Measurements from ENCODE around the gene ZIC4. TPM values are rescaled to one million over a fixed set of nuclear protein-coding genes. Genes with fewer than 3 reads are reported as not detected.

Gene ZIC4
- total and polyA plus RNA-seq, 10 of the 15 experiments (the other 5 are each of a cell fraction or from before 2014, with no cell fraction given) = not detected

GRCh38 chr3:147413686-147414389 lies 7.5 kb upstream of the ZIC4 start:
- BruUV-seq (replicated peaks) = no TSS peak
- Histone ChIP-seq H3K27ac (ENCODE audit: control insufficient read depth, insufficient read depth) (no peak overlapping the region), H4K20me1 (ENCODE audit: control insufficient read depth, insufficient read depth) (no peaks in the 10 kb centered on the region), H2AFZ (ENCODE audit: control insufficient read depth, low read depth, low read length) (no peak overlapping the region), H3K36me3 (ENCODE audit: control insufficient read depth in 2 of 2, insufficient read depth in 2 of 2, low read length in 1 of 2) (no peaks in the 10 kb centered on the region), H3K4me1 (ENCODE audit: control insufficient read depth, insufficient read depth, low read length) (no peaks in the 10 kb centered on the region), H3K79me2 (ENCODE audit: control insufficient read depth, insufficient read depth, low read length) (no peaks in the 10 kb centered on the region), H3K4me2 (ENCODE audit: control insufficient read depth, insufficient read depth) (no peak overlapping the region), H3K27me3 (replicated peaks in 1 of 2; ENCODE audit: control insufficient read depth in 2 of 2, insufficient read depth in 2 of 2, low read length in 1 of 2) (peaks cover 7 to 20% of the 10 kb centered on the region in 2 experiments), H3K9ac (ENCODE audit: control insufficient read depth, insufficient read depth, low read length) (no peak overlapping the region), H3K9me3 (replicated peaks; ENCODE audit: control insufficient read depth, insufficient read depth, low read length) (no peaks in the 10 kb centered on the region; the same call in 2 of the 3 replicates), H3K4me3 (peak overlapping the region; percentile 41; the same call in 1 of the 2 replicates)
- ChIA-PET CTCF (interaction anchor here (1.4 kb wide), 1 partner anchor 11 kb away, joined by 3 read pairs; no protein-coding TSS in a partner anchor), RAD21 (ENCODE audit: unreplicated experiment) (no interaction called here), POLR2A (no interaction called here), SMC1A (ENCODE audit: uncharacterized antibody, unreplicated experiment) (no interaction called here)
- in situ Hi-C loops (cut with MboI) = no loop called here
- WGBS (ENCODE audit: insufficient coverage, insufficient replicate concordance, low lambda C conversion rate, missing lambda C conversion rate) = 34% methylated on average over 17 of the region's 24 CpGs
- DNase-seq (ENCODE audit: low read depth, low spot score) = no peak
- ATAC-seq = no peak
- no peak for FAIRE-seq
- no peak for TF ChIP-seq HDGF (IDR thresholded peaks at IDR 0.05)
- TF ChIP-seq SRF (IDR thresholded peaks at IDR 0.05; ENCODE audit: low read depth in 2 of 2, low read length in 2 of 2) = no peak
- TF ChIP-seq SMARCA5 (IDR thresholded peaks at IDR 0.05) = no peak
- no peak for TF ChIP-seq ZBTB40 (IDR thresholded peaks at IDR 0.05; ENCODE audit: borderline replicate concordance)
- intact Hi-C loops (cut with micrococcal nuclease; ENCODE audit: unreplicated experiment) = no loop called here

Data from GM12878 (cell line).